HepG2 (cell line): ENCODE measurements around the gene PCSK6. TPM values are rescaled to one million over a fixed set of nuclear protein-coding genes. Genes with fewer than 3 reads are reported as not detected.

ENCODE experiments used
- AHDC1 ChIP-seq: sonication (generic); formaldehyde crosslinking; IDR thresholded peaks from 2 replicates; pipeline ENCODE4 v1.5.1; 2020; ENCODE audit warnings: mild to moderate bottlenecking, missing genetic modification reagents, borderline replicate concordance
- DR1 ChIP-seq: sonication (generic); formaldehyde crosslinking; IDR thresholded peaks from 2 replicates; pipeline ENCODE4 v1.8.0; 2021; ENCODE audit warnings: mild to moderate bottlenecking, missing genetic modification reagents, inconsistent platforms
- FIP1L1 ChIP-seq: fragments of 200-400 bp; formaldehyde crosslinking; IDR thresholded peaks from 2 replicates; pipeline ENCODE4 v1.6.1; 2018; ENCODE audit warnings: low read depth, mild to moderate bottlenecking, low read length, moderate library complexity, borderline replicate concordance; ENCODE audit not compliant: insufficient read depth
- HMG20A ChIP-seq: IDR thresholded peaks from 2 replicates; pipeline ENCODE4 v1.6.1; 2016; ENCODE audit warnings: borderline replicate concordance
- KLF12 ChIP-seq: sonication (generic); formaldehyde crosslinking; IDR thresholded peaks from 2 replicates; pipeline ENCODE4 v1.4.0; 2020; ENCODE audit warnings: missing genetic modification reagents, borderline replicate concordance
- LRRFIP1 ChIP-seq: sonication (generic); formaldehyde crosslinking; conservative IDR thresholded peaks from 2 replicates; pipeline ENCODE4 v1.4.0; 2020; ENCODE audit warnings: missing genetic modification reagents
- NR1H2 ChIP-seq: sonication (generic); formaldehyde crosslinking; IDR thresholded peaks from 2 replicates; pipeline ENCODE4 v1.8.1; 2022; ENCODE audit warnings: low read depth, missing genetic modification reagents, borderline replicate concordance
- RFXAP ChIP-seq: sonication (generic); formaldehyde crosslinking; IDR thresholded peaks from 2 replicates; pipeline ENCODE4 v1.4.0; 2020; ENCODE audit warnings: missing genetic modification reagents, borderline replicate concordance
- SOX13 ChIP-seq, 3 experiments: fragments of 450-650 bp in 1 of 3; sonication (generic) in 1 of 3; formaldehyde crosslinking in 1 of 3; IDR thresholded peaks in 2 of 3; conservative IDR thresholded peaks in 1 of 3; 2 replicates each; pipeline versions ENCODE4 v1.5.0 to v1.6.1; 2016 to 2020; ENCODE audit warnings: antibody characterized with exemption in 1 of 3, mild to moderate bottlenecking in 1 of 3, missing compliant biosample characterization in 1 of 3, missing genetic modification reagents in 1 of 3, moderate library complexity in 1 of 3
- SUZ12 ChIP-seq: fragments of 150-350 bp; IDR thresholded peaks from 2 replicates; pipeline ENCODE4 v1.6.1; 2014; ENCODE audit warnings: low read depth, low read length
- ZBTB10 ChIP-seq: sonication (generic); formaldehyde crosslinking; IDR thresholded peaks from 2 replicates; pipeline ENCODE4 v1.4.0; 2020; ENCODE audit warnings: missing genetic modification reagents, borderline replicate concordance
- ZNF18 ChIP-seq: sonication (generic); formaldehyde crosslinking; IDR thresholded peaks from 2 replicates; pipeline ENCODE4 v1.8.0; 2022; ENCODE audit warnings: mild to moderate bottlenecking, missing genetic modification reagents; ENCODE audit not compliant: insufficient replicate concordance
- ZNF232 ChIP-seq: sonication (generic); formaldehyde crosslinking; IDR thresholded peaks from 2 replicates; pipeline ENCODE4 v1.4.0; 2020; ENCODE audit warnings: missing genetic modification reagents, borderline replicate concordance
- ZNF816 ChIP-seq: sonication (generic); formaldehyde crosslinking; IDR thresholded peaks from 2 replicates; pipeline ENCODE4 v1.8.0; 2022; ENCODE audit warnings: missing genetic modification reagents, mild to moderate bottlenecking, borderline replicate concordance
- polyA plus RNA-seq, 8 experiments: library from polyadenylated mRNA; depleted of rRNA in 3 of 8; stranded (reverse) in 7 of 8; unstranded in 1 of 8; fragments of >200 nt; fragmentation: Illumina TruSeq in 4 of 8; extraction: Trizol in 4 of 8; gene quantifications; 2 replicates each; pipeline versions ENCODE4 v1.2.1 to v1.2.3, GENCODE V29; 2011 to 2016; ENCODE audit warnings: low read depth in 4 of 8, missing spikeins in 1 of 8, mixed read lengths in 1 of 8; ENCODE audit not compliant: insufficient read depth in 1 of 8
- total RNA-seq, 5 experiments: library from RNA; depleted of rRNA; stranded (reverse); fragments of >200 nt; fragmentation: Illumina TruSeq; extraction: Trizol; gene quantifications; 2 replicates each; pipeline ENCODE4 v1.2.3, GENCODE V29; 2016; ENCODE audit warnings: low read depth in 1 of 5

PCSK6 gene
- total and polyA plus RNA-seq, 2 of the 13 experiments (the other 11 are each of a cell fraction or from before 2014, with no cell fraction given) = 56.5 to 155 TPM

- TF ChIP-seq ZNF816 (no peak), HMG20A (CRISPR knock-in tag) (peak; percentile 45; the same call in 1 of the 2 replicates), ZNF232 (CRISPR knock-in tag) (no peak), FIP1L1 (no peak), DR1 (CRISPR knock-in tag) (no peak), NR1H2 (CRISPR knock-in tag) (no peak), KLF12 (CRISPR knock-in tag) (no peak), ZNF18 (no peak), ZBTB10 (CRISPR knock-in tag) (no peak), SOX13 (IDR thresholded peaks at IDR 0.05) (0 out of 2 replicates have a peak, but pooled peaks have one; percentile 21), SOX13 (CRISPR knock-in tag; conservative IDR thresholded peaks at IDR 0.05 in 1 of 2, IDR thresholded peaks at IDR 0.05 in 1 of 2) (peak in 1 of 2 experiments; percentile 36; a peak in 1 of 4 replicates), LRRFIP1 (CRISPR knock-in tag) (no peak), RFXAP (no peak), AHDC1 (peak; percentile 52; the same call in 1 of the 2 replicates), SUZ12 (no peak)
These were observed 42.9 kb downstream of the PCSK6 start (continued) for GRCh38 chr15:101446518-101447167.
